ENCODE measurements around the gene KRT82.

DNA sequence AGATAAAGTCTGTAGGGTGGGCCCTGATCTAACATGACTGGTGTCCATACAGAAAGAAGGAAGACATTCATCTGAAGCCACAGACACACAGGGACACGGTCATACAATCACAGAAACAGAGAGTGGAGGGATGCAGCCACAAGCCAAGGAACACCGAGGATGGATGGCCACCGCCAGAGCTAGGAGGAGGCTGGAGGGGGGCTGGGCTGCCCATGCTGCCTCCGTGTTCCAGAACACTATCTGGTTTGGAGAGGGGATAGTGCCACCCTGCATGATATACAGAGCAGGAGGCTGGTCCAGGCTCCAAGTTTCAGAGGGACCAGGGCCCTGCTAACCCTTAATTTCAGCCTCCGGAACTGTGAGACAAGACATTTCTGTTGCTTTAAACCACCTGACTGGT, 19.3 kb upstream of the KRT82 start:
- TF ChIP-seq, protein P1, sequence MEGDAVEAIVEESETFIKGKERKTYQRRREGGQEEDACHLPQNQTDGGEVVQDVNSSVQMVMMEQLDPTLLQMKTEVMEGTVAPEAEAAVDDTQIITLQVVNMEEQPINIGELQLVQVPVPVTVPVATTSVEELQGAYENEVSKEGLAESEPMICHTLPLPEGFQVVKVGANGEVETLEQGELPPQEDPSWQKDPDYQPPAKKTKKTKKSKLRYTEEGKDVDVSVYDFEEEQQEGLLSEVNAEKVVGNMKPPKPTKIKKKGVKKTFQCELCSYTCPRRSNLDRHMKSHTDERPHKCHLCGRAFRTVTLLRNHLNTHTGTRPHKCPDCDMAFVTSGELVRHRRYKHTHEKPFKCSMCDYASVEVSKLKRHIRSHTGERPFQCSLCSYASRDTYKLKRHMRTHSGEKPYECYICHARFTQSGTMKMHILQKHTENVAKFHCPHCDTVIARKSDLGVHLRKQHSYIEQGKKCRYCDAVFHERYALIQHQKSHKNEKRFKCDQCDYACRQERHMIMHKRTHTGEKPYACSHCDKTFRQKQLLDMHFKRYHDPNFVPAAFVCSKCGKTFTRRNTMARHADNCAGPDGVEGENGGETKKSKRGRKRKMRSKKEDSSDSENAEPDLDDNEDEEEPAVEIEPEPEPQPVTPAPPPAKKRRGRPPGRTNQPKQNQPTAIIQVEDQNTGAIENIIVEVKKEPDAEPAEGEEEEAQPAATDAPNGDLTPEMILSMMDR (IDR thresholded peaks at IDR 0.05) = no peak
- TF ChIP-seq POLR2A (IDR thresholded peaks at IDR 0.05) = no peak
